H1 (cell line): ENCODE data around the gene BCL2L1. TPM values are rescaled to one million over a fixed set of nuclear protein-coding genes. Genes with fewer than 3 reads are reported as not detected.

Experiments
- CTCF ChIA-PET: fragments of 300-600 bp; sonication (Branson Sonifier 250); formaldehyde crosslinking; loops from one replicate; lab custom pipeline; 2021; ENCODE audit not compliant: partially characterized antibody; lab: Charles Lee
- POLR2A ChIA-PET: fragments of 300-600 bp; sonication (Branson Sonifier 250); formaldehyde crosslinking; loops from one replicate; lab custom pipeline; 2021; ENCODE audit warnings: inconsistent platforms; ENCODE audit not compliant: partially characterized antibody; lab: Charles Lee
- DNase-seq, 2 experiments: peaks; one replicate each; pipeline versions ENCODE4 v3.0.0 to v3.0.0-alpha.2; 2010 to 2022; ENCODE audit warnings: low spot score in 2 of 2, low read depth in 1 of 2, mixed read lengths in 1 of 2
- FAIRE-seq: peaks from 2 replicates; lab custom pipeline; 2011; peaks lifted over from hg19 to GRCh38; lab: Jason Lieb, UNC
- H2AFZ ChIP-seq: 2 replicates; pipeline ENCODE4 v1.8.1; 2012; ENCODE audit warnings: low read length, inconsistent platforms
- H2AK5ac ChIP-seq: 2 replicates; pipeline ENCODE4 v1.6.1; 2013; ENCODE audit warnings: low read depth, low read length
- H2BK120ac ChIP-seq: replicated peaks from 2 replicates; pipeline ENCODE3; 2013; ENCODE audit warnings: low read depth, low read length, inconsistent platforms
- H2BK12ac ChIP-seq: 2 replicates; pipeline ENCODE4 v1.6.1; 2013; ENCODE audit warnings: low read depth, low read length
- H2BK15ac ChIP-seq: 2 replicates; pipeline ENCODE4 v1.6.1; 2013; ENCODE audit warnings: low read length
- H2BK20ac ChIP-seq: 2 replicates; pipeline ENCODE4 v1.6.1; 2013; ENCODE audit warnings: low read length
- H2BK5ac ChIP-seq: 2 replicates; pipeline ENCODE4 v1.6.1; 2013; ENCODE audit warnings: low read depth, low read length
- H3K14ac ChIP-seq: 2 replicates; pipeline ENCODE4 v1.6.1; 2013; ENCODE audit warnings: inconsistent platforms; ENCODE audit not compliant: insufficient read length
- H3K18ac ChIP-seq: 2 replicates; pipeline ENCODE4 v1.6.1; 2013; ENCODE audit warnings: low read length; ENCODE audit errors: extremely low read depth
- H3K23ac ChIP-seq: 2 replicates; pipeline ENCODE4 v1.6.1; 2013; ENCODE audit warnings: inconsistent platforms; ENCODE audit not compliant: insufficient read length
- H3K23me2 ChIP-seq: 2 replicates; pipeline ENCODE4 v1.6.1; 2013; ENCODE audit warnings: low read depth, low read length
- H3K27ac ChIP-seq: 2 replicates; pipeline ENCODE4 v1.6.1; 2011; ENCODE audit warnings: low read depth, low read length, inconsistent platforms
- H3K27me3 ChIP-seq, 4 experiments: replicated peaks in 1 of 4; 1 replicate in 1 of 4; 2 replicates in 3 of 4; pipeline versions ENCODE4 v1.6.1 to v1.8.1; 2011 to 2013; ENCODE audit warnings: low read length in 3 of 4, mild to moderate bottlenecking in 3 of 4, inconsistent platforms in 2 of 4, mixed read lengths in 2 of 4, moderate library complexity in 1 of 4; ENCODE audit not compliant: control insufficient read depth in 3 of 4, insufficient read depth in 3 of 4; ENCODE audit errors: extremely low read depth in 1 of 4
- H3K36me3 ChIP-seq, 4 experiments: 2 replicates each; pipeline versions ENCODE4 v1.6.1 to v1.8.1; 2011 to 2013; ENCODE audit warnings: mild to moderate bottlenecking in 4 of 4, low read length in 3 of 4, moderate library complexity in 2 of 4, control low read depth in 1 of 4, inconsistent platforms in 1 of 4; ENCODE audit not compliant: insufficient read depth in 4 of 4, control insufficient read depth in 2 of 4
- H3K4ac ChIP-seq: replicated peaks from 2 replicates; pipeline ENCODE3; 2013; ENCODE audit warnings: low read length, low read depth, mixed read lengths, inconsistent platforms; ENCODE audit not compliant: insufficient read length
- H3K4me1 ChIP-seq, 4 experiments: replicated peaks in 1 of 4; 1 replicate in 1 of 4; 2 replicates in 3 of 4; pipeline versions ENCODE4 v1.6.1 to v1.8.1; 2011 to 2013; ENCODE audit warnings: low read length in 3 of 4, inconsistent platforms in 2 of 4, mixed read lengths in 1 of 4; ENCODE audit not compliant: insufficient read depth in 4 of 4, control insufficient read depth in 3 of 4
- H3K4me2 ChIP-seq, 2 experiments: 2 replicates each; pipeline versions ENCODE4 v1.6.1 to v1.8.1; 2011 to 2013; ENCODE audit warnings: low read depth in 2 of 2, low read length in 2 of 2, control low read depth in 1 of 2, inconsistent platforms in 1 of 2, mild to moderate bottlenecking in 1 of 2; ENCODE audit not compliant: insufficient read depth in 1 of 2
- H3K4me3 ChIP-seq, 4 experiments: fragments of 200-600, 300-600 bp in 1 of 4; sonication (generic), shearing (Covaris generic), sonication (Bioruptor Twin) in 1 of 4; 2 replicates each; pipeline versions ENCODE4 v1.5.1 to v1.8.1; 2011 to 2016; ENCODE audit warnings: low read length in 4 of 4, low read depth in 3 of 4, control low read depth in 2 of 4, inconsistent platforms in 2 of 4, mild to moderate bottlenecking in 2 of 4, mixed read lengths in 1 of 4, moderate library complexity in 1 of 4; ENCODE audit not compliant: insufficient read depth in 2 of 4; ENCODE audit errors: extremely low read depth in 1 of 4
- H3K56ac ChIP-seq: replicated peaks from 2 replicates; pipeline ENCODE3; 2013; ENCODE audit warnings: low read depth, mild to moderate bottlenecking, mixed read lengths, low read length, inconsistent platforms; ENCODE audit not compliant: insufficient read length
- H3K79me1 ChIP-seq: 2 replicates; pipeline ENCODE4 v1.6.1; 2013; ENCODE audit warnings: low read depth, low read length, control low read depth
- H3K79me2 ChIP-seq, 2 experiments: 2 replicates each; pipeline versions ENCODE4 v1.6.1 to v1.8.1; 2012 to 2013; ENCODE audit warnings: low read length in 2 of 2, mild to moderate bottlenecking in 2 of 2, inconsistent platforms in 1 of 2; ENCODE audit not compliant: insufficient read depth in 2 of 2, control insufficient read depth in 1 of 2
- H3K9ac ChIP-seq, 4 experiments: replicated peaks in 1 of 4; 1 replicate in 1 of 4; 2 replicates in 3 of 4; pipeline versions ENCODE4 v1.6.1 to v1.8.1; 2011 to 2013; ENCODE audit warnings: low read depth in 3 of 4, low read length in 3 of 4, control low read depth in 2 of 4, mild to moderate bottlenecking in 2 of 4, moderate library complexity in 2 of 4, inconsistent platforms in 1 of 4; ENCODE audit errors: extremely low read depth in 1 of 4
- H3K9me3 ChIP-seq, 2 experiments: 2 replicates each; pipeline versions ENCODE4 v1.6.1 to v1.8.1; 2012 to 2013; ENCODE audit warnings: mild to moderate bottlenecking in 2 of 2, moderate library complexity in 2 of 2, control low read depth in 1 of 2, inconsistent platforms in 1 of 2, low read depth in 1 of 2, low read length in 1 of 2, mixed read lengths in 1 of 2; ENCODE audit not compliant: insufficient read depth in 2 of 2
- H4K20me1 ChIP-seq, 2 experiments: replicated peaks in 1 of 2; 2 replicates each; pipeline versions ENCODE3 to v1.8.1; 2011 to 2013; ENCODE audit warnings: inconsistent platforms in 2 of 2, low read length in 2 of 2, mild to moderate bottlenecking in 1 of 2; ENCODE audit not compliant: insufficient read depth in 2 of 2, control insufficient read depth in 1 of 2
- H4K5ac ChIP-seq: 2 replicates; pipeline ENCODE4 v1.6.1; 2013; ENCODE audit warnings: low read length, low read depth, mixed read lengths, inconsistent platforms; ENCODE audit not compliant: insufficient read length
- H4K8ac ChIP-seq: 2 replicates; pipeline ENCODE4 v1.8.0; 2013; ENCODE audit warnings: mild to moderate bottlenecking, moderate library complexity, low read length, inconsistent platforms; ENCODE audit not compliant: insufficient read depth; ENCODE audit errors: extremely low read depth
- H4K91ac ChIP-seq: replicated peaks from 2 replicates; pipeline ENCODE3; 2013; ENCODE audit warnings: low read length, mixed read lengths, inconsistent platforms; ENCODE audit not compliant: insufficient read length
- ATF2 ChIP-seq: IDR thresholded peaks from 2 replicates; pipeline ENCODE4 v1.6.1; 2012; ENCODE audit warnings: low read length, inconsistent platforms
- BACH1 ChIP-seq: IDR thresholded peaks from 2 replicates; pipeline ENCODE4 v1.6.1; 2012; ENCODE audit warnings: low read length, improper control_type of control experiment
- BCL11A ChIP-seq, 2 experiments: IDR thresholded peaks; one replicate each; pipeline ENCODE4 v1.6.1; 2011; ENCODE audit warnings: low read depth in 2 of 2, low read length in 2 of 2, mild to moderate bottlenecking in 2 of 2
- MAX ChIP-seq: IDR thresholded peaks from 2 replicates; pipeline ENCODE4 v1.6.1; 2012; ENCODE audit warnings: inconsistent platforms
- POLR2AphosphoS5 ChIP-seq: IDR thresholded peaks from 2 replicates; pipeline ENCODE4 v1.6.1; 2011; ENCODE audit warnings: low read depth, low read length
- RFX5 ChIP-seq: IDR thresholded peaks from 2 replicates; pipeline ENCODE4 v1.6.1; 2011; ENCODE audit warnings: low read depth, low read length, improper control_type of control experiment, borderline replicate concordance
- SIRT6 ChIP-seq: IDR thresholded peaks from one replicate; pipeline ENCODE4 v1.7.1; 2012; ENCODE audit warnings: low read length, inconsistent platforms
- TAF7 ChIP-seq: optimal IDR thresholded peaks from 2 replicates; pipeline ENCODE3; 2011; ENCODE audit warnings: low read depth, mild to moderate bottlenecking, inconsistent platforms, low read length, moderate library complexity, borderline replicate concordance
- TBP ChIP-seq: IDR thresholded peaks from 2 replicates; pipeline ENCODE4 v1.6.1; 2011; ENCODE audit warnings: low read depth, low read length, improper control_type of control experiment
- TEAD4 ChIP-seq: IDR thresholded peaks from 2 replicates; pipeline ENCODE4 v1.6.1; 2012; ENCODE audit warnings: low read depth, low read length, inconsistent platforms, mixed read lengths
- WGBS, 2 experiments: shearing (Covaris generic) in 1 of 2; methylation state at CpG; one replicate each; pipeline versions ENCODE4 v1.1.6 to v1.1.7; 2013 to 2015; ENCODE audit warnings: low lambda C conversion rate in 2 of 2, mixed read lengths in 2 of 2, inconsistent platforms in 1 of 2, low coverage in 1 of 2, missing lambda C conversion rate in 1 of 2; ENCODE audit not compliant: insufficient replicate concordance in 2 of 2, insufficient coverage in 1 of 2, insufficient read length in 1 of 2; ENCODE audit errors: extremely low coverage in 1 of 2, missing lambda C conversion rate in 1 of 2; 5-methylcytosine and 5-hydroxymethylcytosine counted together
- polyA plus RNA-seq, 7 experiments: library from polyadenylated mRNA; depleted of rRNA in 3 of 7; stranded (reverse) in 5 of 7; unstranded in 2 of 7; fragments of >200 nt in 5 of 7; fragments of 200-250 nt in 2 of 7; gene quantifications; 1 replicate in 5 of 7; 2 replicates in 1 of 7; 4 replicates in 1 of 7; pipeline versions ENCODE4 v1.2.1 to v1.2.3, GENCODE V29; 2011 to 2013; ENCODE audit warnings: missing spikeins in 2 of 7, mixed read lengths in 2 of 7
- total RNA-seq: library from RNA; stranded (reverse); fragmentation: NEBNext Ultra II Directional; extraction: Animal tissue kit (Norgen Biotek cat#: 25700); gene quantifications from 2 replicates; pipeline ENCODE4 v1.2.1, GENCODE V29; 2021

Gene BCL2L1
- total and polyA plus RNA-seq, 2 of the 8 experiments (the other 6 are each of a cell fraction or from before 2014, with no cell fraction given) = 64.9 to 66.1 TPM

GRCh38 chr20:31693987-31694661 lies 28.5 kb downstream of the BCL2L1 start:
- H4K91ac ChIP-seq = peak overlapping the region; percentile 57
- DNase-seq (peak in 1 of 2 experiments; percentile 52), FAIRE-seq (no peak)
- H4K8ac ChIP-seq = no peak overlapping the region; the same call in 1 of the 2 replicates
- POLR2A ChIA-PET = interaction anchor here (0.7 to 3.4 kb wide), 6 partner anchors 11 to 33 kb away, joined by 3 to 25 read pairs (median 4); partner anchors contain the start of gene BCL2L1
- H2AK5ac ChIP-seq = 0 out of 2 replicates have a peak overlapping the region, but pooled peaks have one; percentile 58
- H3K56ac ChIP-seq = no peak overlapping the region
- no peak overlapping the region for H3K9ac ChIP-seq
- peak overlapping the region; percentile 86; the same call in 1 of the 2 replicates for H2BK5ac ChIP-seq
- H2BK120ac ChIP-seq = no peak overlapping the region
- H3K14ac ChIP-seq = no peak overlapping the region
- H3K18ac ChIP-seq = peak overlapping the region; percentile 86; the same call in 1 of the 2 replicates
- no peak overlapping the region for H2AFZ ChIP-seq
- H2BK15ac ChIP-seq = no peak overlapping the region
- no peaks in the 10 kb centered on the region for H4K20me1 ChIP-seq
- no peak overlapping the region for H3K4me3 ChIP-seq
- H3K9me3 ChIP-seq = no peaks in the 10 kb centered on the region
- 62% methylated on average over 4 of the region's 4 CpGs; no CpG with 5 or more reads in 1 of the 2 experiments for WGBS, 2 experiments
- CTCF ChIA-PET = interaction anchor here (0.6 to 6.8 kb wide), 11 partner anchors 10 to 137 kb away, joined by 3 to 49 read pairs (median 7); no protein-coding TSS in a partner anchor
- peaks cover 5% of the 10 kb centered on the region for H3K79me1 ChIP-seq
- H2BK20ac ChIP-seq = no peak overlapping the region
- H3K4me2 ChIP-seq = peak overlapping the region; percentile 41 to 49; a peak in 3 of 4 replicates
- H3K23me2 ChIP-seq = no peaks in the 10 kb centered on the region
- H3K79me2 ChIP-seq = peaks cover 0 to 55% of the 10 kb centered on the region in 2 experiments; a peak in 2 of 4 replicates
- no peak overlapping the region for H3K23ac ChIP-seq
- H3K27ac ChIP-seq = 0 out of 2 replicates have a peak overlapping the region, but pooled peaks have one; percentile 3
- no peak overlapping the region for H4K5ac ChIP-seq
- peaks cover 15 to 26% (median 20%) of the 10 kb centered on the region in 4 experiments for H3K4me1 ChIP-seq
- no peaks in the 10 kb centered on the region; a peak in 1 of 8 replicates for H3K36me3 ChIP-seq
- no peaks in the 10 kb centered on the region for H3K27me3 ChIP-seq
- peak overlapping the region; percentile 50 for H2BK12ac ChIP-seq
- no peak overlapping the region for H3K4ac ChIP-seq
- TF ChIP-seq TBP (no peak), POLR2AphosphoS5 (no peak), TEAD4 (no peak), TAF7 (no peak), MAX (0 out of 2 replicates have a peak, but pooled peaks have one; percentile 15), RFX5 (no peak), BCL11A (IDR thresholded peaks at IDR 0.05; ENCODE audit: low read depth in 2 of 2, low read length in 2 of 2) (no peak), ATF2 (no peak), SIRT6 (no peak), BACH1 (no peak)
